ENCODE measurements around the gene BACH2.

- no peak for TF ChIP-seq POLR2A (IDR thresholded peaks at IDR 0.05)
- TF ChIP-seq, protein P1, sequence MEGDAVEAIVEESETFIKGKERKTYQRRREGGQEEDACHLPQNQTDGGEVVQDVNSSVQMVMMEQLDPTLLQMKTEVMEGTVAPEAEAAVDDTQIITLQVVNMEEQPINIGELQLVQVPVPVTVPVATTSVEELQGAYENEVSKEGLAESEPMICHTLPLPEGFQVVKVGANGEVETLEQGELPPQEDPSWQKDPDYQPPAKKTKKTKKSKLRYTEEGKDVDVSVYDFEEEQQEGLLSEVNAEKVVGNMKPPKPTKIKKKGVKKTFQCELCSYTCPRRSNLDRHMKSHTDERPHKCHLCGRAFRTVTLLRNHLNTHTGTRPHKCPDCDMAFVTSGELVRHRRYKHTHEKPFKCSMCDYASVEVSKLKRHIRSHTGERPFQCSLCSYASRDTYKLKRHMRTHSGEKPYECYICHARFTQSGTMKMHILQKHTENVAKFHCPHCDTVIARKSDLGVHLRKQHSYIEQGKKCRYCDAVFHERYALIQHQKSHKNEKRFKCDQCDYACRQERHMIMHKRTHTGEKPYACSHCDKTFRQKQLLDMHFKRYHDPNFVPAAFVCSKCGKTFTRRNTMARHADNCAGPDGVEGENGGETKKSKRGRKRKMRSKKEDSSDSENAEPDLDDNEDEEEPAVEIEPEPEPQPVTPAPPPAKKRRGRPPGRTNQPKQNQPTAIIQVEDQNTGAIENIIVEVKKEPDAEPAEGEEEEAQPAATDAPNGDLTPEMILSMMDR (IDR thresholded peaks at IDR 0.05) = no peak
- no peak for TF ChIP-seq POLR2AphosphoS5 (IDR thresholded peaks at IDR 0.05)
Measured at GRCh38 chr6:90019216-90019615, 277.4 kb downstream of the BACH2 start.
